Body of pancreas (tissue), 4 donors: Measurements from ENCODE around the gene FBLN5.

ENCODE experiments used
- CTCF ChIP-seq, 7 experiments: fragments of 450-650 bp in 4 of 7; fragments of 200-600 bp in 3 of 7; sonication (generic) in 3 of 7; IDR thresholded peaks; one replicate each; pipeline ENCODE4 v1.5.1; 2016 to 2019; ENCODE audit warnings: antibody characterized with exemption in 7 of 7
- POLR2A ChIP-seq, 3 donors: fragments of 450-650 bp; IDR thresholded peaks; one replicate each; pipeline ENCODE4 v1.6.1; 2016; ENCODE audit warnings: antibody characterized with exemption in 3 of 3, mild to moderate bottlenecking in 2 of 3

- TF ChIP-seq CTCF (IDR thresholded peaks at IDR 0.05): no peak
- TF ChIP-seq POLR2A (IDR thresholded peaks at IDR 0.05): no peak
Measured at GRCh38 chr14:91898372-91898771, 49.1 kb downstream of the FBLN5 start.
